ENCODE measurements around the gene HERC4.
"Not testable (repeated sequence)": the region's sequence is repeated elsewhere in the genome, so short reads cannot be mapped to it uniquely, and the experiment has no call there.

The HERC4 gene

GRCh38 chr10:67878133-67878532, 196.9 kb downstream of the HERC4 start:
- no peak for DNase-seq (ENCODE audit: low read depth)

GRCh38 chr10:67877421-67877820, 197.7 kb downstream of the HERC4 start:
- not testable (repeated sequence) for DNase-seq (ENCODE audit: low read depth)

GRCh38 chr10:67875340-67876238, 199.5 kb downstream of the HERC4 start:
- DNase-seq (ENCODE audit: low read depth), result no peak
